ENCODE measurements around the gene MAPK1IP1L. TPM values are rescaled to one million over a fixed set of nuclear protein-coding genes. Genes with fewer than 3 reads are reported as not detected.

The MAPK1IP1L gene
- total RNA-seq, 1 experiment from 2014 or later: 97.9 TPM

GRCh38 chr14:55045087-55045486, 6.4 kb upstream of the MAPK1IP1L start:
- peaks cover 5% of the 10 kb centered on the region for H3K4me1 Mint-ChIP-seq
- no peak overlapping the region for H3K4me3 Mint-ChIP-seq
- TF ChIP-seq PREB (CRISPR knock-in tag; IDR thresholded peaks at IDR 0.05; ENCODE audit: borderline replicate concordance): no peak
- no peak for TF ChIP-seq ATF3 (CRISPR knock-in tag; conservative IDR thresholded peaks at IDR 0.05)
- DNase-seq (ENCODE audit: low spot score) (no peak), ATAC-seq (no peak)
- H3K27me3 Mint-ChIP-seq (ENCODE audit: low read depth): peaks cover 39% of the 10 kb centered on the region
- no peaks in the 10 kb centered on the region for H3K9me3 Mint-ChIP-seq
- H3K36me3 Mint-ChIP-seq: peaks cover 21% of the 10 kb centered on the region
- CTCF ChIA-PET: no interaction called here
- POLR2A ChIA-PET: no interaction called here
- H3K27ac Mint-ChIP-seq: no peak overlapping the region

GRCh38 chr14:55047301-55048053, 4.0 kb upstream of the MAPK1IP1L start:
- Mint-ChIP-seq H3K27me3 (ENCODE audit: low read depth) (peaks cover 15% of the 10 kb centered on the region), H3K9me3 (no peaks in the 10 kb centered on the region), H3K27ac (no peak overlapping the region), H3K4me1 (peaks cover 8% of the 10 kb centered on the region), H3K36me3 (peaks cover 16% of the 10 kb centered on the region), H3K4me3 (no peak overlapping the region)
- TF ChIP-seq PRDM15 (CRISPR knock-in tag; IDR thresholded peaks at IDR 0.05) (no peak), NFE2L1 (CRISPR knock-in tag; IDR thresholded peaks at IDR 0.05) (no peak), AFF4 (CRISPR knock-in tag; IDR thresholded peaks at IDR 0.05; ENCODE audit: borderline replicate concordance) (no peak), NFATC4 (CRISPR knock-in tag; IDR thresholded peaks at IDR 0.05) (no peak), CREM (CRISPR knock-in tag; IDR thresholded peaks at IDR 0.05) (no peak), ZNF396 (CRISPR knock-in tag; IDR thresholded peaks at IDR 0.05; ENCODE audit: borderline replicate concordance) (no peak), HMGA2 (CRISPR knock-in tag; IDR thresholded peaks at IDR 0.05) (no peak), MAX (CRISPR knock-in tag; IDR thresholded peaks at IDR 0.05) (no peak), ZNF532 (CRISPR knock-in tag; IDR thresholded peaks at IDR 0.05; ENCODE audit: borderline replicate concordance) (no peak), KAT7 (CRISPR knock-in tag; IDR thresholded peaks at IDR 0.05; ENCODE audit: borderline replicate concordance) (no peak), PRRX2 (CRISPR knock-in tag; IDR thresholded peaks at IDR 0.05) (no peak), ZNF219 (CRISPR knock-in tag; IDR thresholded peaks at IDR 0.05; ENCODE audit: borderline replicate concordance) (no peak), PREB (CRISPR knock-in tag; IDR thresholded peaks at IDR 0.05; ENCODE audit: borderline replicate concordance) (no peak), TEAD1 (CRISPR knock-in tag; IDR thresholded peaks at IDR 0.05) (no peak), NR1H2 (CRISPR knock-in tag; IDR thresholded peaks at IDR 0.05) (no peak), SMAD4 (CRISPR knock-in tag; IDR thresholded peaks at IDR 0.05) (no peak)
- POLR2A ChIA-PET: interaction anchor here (1.1 kb wide), 1 partner anchor 21 kb away, joined by 3 read pairs; the partner anchor contains the start of genes SOCS4 and WDHD1
- ATAC-seq: no peak
- no peak for DNase-seq (ENCODE audit: low spot score)
- CTCF ChIA-PET: interaction anchor here (0.9 to 1.7 kb wide), 2 partner anchors 42 to 90 kb away, joined by 3 to 4 read pairs; no protein-coding TSS in a partner anchor
